LNCaP clone FGC (cell line): ENCODE measurements around the gene MARCKS.
A peak's percentile ranks its signal among the peaks of the same experiment; 100 is the strongest.

Experiments used
- DNase-seq: peaks from one replicate; pipeline ENCODE4 v3.0.0-alpha.2; 2011; ENCODE audit warnings: low read depth
- H3K4me3 ChIP-seq: 2 replicates; pipeline ENCODE4 v1.5.1; 2011; ENCODE audit warnings: mild to moderate bottlenecking, low read depth, low read length, control low read depth
- TF ChIP-seq, protein P1 (sequence below): IDR thresholded peaks from 2 replicates; pipeline ENCODE4 v1.5.1; 2012; ENCODE audit warnings: mild to moderate bottlenecking; ENCODE audit not compliant: control insufficient read depth, insufficient read depth; ENCODE audit errors: extremely low read depth

MARCKS gene

DNA sequence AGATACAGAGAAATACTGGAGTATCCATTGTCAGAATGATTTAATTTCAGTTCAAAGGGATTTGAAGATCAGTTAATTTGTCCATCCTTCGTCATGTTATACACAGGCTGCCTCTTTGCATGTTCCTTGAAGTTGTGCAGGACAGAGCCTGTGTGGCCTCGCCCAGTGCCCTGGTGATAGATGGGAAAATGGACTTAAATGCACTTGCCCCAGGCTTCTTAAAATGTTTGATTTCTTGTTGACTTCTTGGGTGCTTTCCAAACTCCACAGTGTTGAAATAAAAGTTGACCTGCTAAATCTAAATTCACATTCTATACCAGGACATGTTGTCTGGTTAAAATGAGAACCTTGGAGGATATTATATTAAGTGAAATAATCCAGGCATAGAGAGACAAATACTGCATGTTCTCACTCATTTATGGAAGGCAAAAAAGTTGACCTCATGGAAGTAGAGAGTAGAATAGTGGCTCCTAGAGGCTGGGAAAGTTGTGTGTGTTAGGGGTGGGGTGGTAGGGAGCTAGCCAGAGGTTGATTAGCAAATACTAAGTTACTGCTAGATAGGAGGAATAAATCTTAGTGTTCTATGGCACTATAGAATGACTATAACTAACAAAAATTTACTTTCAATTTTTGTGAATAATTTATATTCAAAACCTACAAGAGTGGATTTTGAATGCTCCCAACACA is 25.3 kb downstream of the MARCKS start:
- TF ChIP-seq, protein P1, sequence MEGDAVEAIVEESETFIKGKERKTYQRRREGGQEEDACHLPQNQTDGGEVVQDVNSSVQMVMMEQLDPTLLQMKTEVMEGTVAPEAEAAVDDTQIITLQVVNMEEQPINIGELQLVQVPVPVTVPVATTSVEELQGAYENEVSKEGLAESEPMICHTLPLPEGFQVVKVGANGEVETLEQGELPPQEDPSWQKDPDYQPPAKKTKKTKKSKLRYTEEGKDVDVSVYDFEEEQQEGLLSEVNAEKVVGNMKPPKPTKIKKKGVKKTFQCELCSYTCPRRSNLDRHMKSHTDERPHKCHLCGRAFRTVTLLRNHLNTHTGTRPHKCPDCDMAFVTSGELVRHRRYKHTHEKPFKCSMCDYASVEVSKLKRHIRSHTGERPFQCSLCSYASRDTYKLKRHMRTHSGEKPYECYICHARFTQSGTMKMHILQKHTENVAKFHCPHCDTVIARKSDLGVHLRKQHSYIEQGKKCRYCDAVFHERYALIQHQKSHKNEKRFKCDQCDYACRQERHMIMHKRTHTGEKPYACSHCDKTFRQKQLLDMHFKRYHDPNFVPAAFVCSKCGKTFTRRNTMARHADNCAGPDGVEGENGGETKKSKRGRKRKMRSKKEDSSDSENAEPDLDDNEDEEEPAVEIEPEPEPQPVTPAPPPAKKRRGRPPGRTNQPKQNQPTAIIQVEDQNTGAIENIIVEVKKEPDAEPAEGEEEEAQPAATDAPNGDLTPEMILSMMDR = no peak
- H3K4me3 ChIP-seq = no peak overlapping the region
- no peak for DNase-seq

DNA sequence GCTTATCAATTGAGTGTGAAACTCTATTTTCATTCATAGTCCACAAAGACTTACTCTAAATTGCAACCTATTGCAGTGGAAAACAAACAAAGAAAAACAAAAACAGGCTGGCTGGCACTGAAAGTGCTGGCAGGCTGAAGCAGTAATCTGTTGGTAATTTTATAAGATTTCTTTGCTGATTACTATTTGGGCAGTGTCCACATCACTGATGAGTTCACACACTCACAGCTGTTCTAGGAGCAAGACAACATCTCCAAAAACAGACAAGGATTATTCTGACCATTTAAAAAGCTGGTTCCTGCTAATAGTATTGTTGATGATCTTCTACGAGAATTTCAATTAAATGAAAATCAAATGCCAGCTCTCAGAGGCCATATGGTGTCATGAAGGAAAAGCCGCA is 26.9 kb downstream of the MARCKS start:
- DNase-seq = peak; percentile 32
- TF ChIP-seq, protein P1 = no peak
- H3K4me3 ChIP-seq = no peak overlapping the region

- H3K4me3 ChIP-seq = no peak overlapping the region
- no peak for DNase-seq
- TF ChIP-seq, protein P1 = no peak
Measured at GRCh38 chr6:113886512-113886911, 29.4 kb downstream of the MARCKS start.

DNA sequence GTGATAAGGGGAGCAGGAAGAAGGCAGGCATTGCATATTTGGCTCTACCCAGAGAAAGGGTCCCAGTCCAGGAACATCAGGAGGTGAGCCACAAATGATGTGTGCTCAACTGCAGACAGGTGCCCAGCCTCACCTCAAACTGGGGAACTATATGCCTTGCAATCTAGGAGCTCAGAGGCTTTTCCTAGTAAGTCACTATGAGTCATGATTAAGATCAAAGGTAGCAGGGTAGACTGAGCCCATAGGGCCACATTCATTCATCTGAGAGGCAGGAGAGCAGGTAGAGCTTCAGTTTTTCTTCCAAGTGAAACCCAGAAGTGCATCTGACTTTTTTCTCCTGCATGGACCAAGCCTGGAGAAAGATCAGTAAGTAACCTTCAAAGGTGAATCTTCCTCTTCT is 31.3 kb downstream of the MARCKS start:
- TF ChIP-seq, protein P1 = no peak
- no peak overlapping the region for H3K4me3 ChIP-seq
- DNase-seq = no peak

DNA sequence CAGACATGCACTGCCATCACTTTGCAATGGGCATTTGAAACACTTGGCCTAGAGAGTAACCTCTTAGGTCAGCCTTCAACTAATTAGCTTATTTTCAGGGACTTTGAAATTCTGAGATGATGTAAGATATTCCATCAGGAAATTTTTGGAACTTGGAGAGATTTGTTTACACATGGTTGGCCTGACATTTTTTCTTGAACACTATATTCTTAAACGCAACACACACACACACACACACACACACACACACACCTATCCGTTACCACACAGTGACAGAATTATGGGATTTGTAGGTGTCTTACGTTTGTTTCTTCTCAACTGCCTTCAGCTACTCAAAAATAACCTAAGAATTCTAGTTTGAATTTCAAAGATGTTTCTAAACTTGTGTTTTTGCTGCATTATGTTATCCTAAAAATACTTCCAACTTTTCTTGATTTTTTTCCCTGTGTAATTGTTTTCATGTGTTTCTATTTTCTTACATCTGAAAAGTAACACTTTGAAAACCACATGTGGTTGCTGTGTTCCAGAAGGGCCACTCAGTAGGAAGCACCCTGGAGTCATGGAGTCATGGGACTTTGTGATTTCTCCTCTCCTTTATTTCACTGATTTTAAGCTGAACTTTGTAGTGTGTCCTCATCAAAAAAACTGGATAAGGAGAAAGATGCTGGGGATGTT is 31.9 kb downstream of the MARCKS start:
- no peak overlapping the region for H3K4me3 ChIP-seq
- TF ChIP-seq, protein P1 = no peak
- no peak for DNase-seq

- no peak overlapping the region for H3K4me3 ChIP-seq
- TF ChIP-seq, protein P1 = no peak
Measured at GRCh38 chr6:113893451-113893850, 36.3 kb downstream of the MARCKS start.

More at GRCh38 chr6:113893451-113893850, 36.3 kb downstream of the MARCKS start:
- DNase-seq = no peak
